Stimulated activated CD4-positive, alpha-beta T cell treated with anti-CD3 and anti-CD28 coated beads, Interleukin-1b, Interleukin-23, amount 100 ng/mL, for 4 hours (primary cell): ENCODE measurements around the gene SSNA1.

ENCODE experiments used
- DNase-seq, 2 donors: peaks; one replicate each; pipeline ENCODE4 v3.0.0-alpha.2; 2020; ENCODE audit warnings: low read depth in 2 of 2

Gene SSNA1

DNA sequence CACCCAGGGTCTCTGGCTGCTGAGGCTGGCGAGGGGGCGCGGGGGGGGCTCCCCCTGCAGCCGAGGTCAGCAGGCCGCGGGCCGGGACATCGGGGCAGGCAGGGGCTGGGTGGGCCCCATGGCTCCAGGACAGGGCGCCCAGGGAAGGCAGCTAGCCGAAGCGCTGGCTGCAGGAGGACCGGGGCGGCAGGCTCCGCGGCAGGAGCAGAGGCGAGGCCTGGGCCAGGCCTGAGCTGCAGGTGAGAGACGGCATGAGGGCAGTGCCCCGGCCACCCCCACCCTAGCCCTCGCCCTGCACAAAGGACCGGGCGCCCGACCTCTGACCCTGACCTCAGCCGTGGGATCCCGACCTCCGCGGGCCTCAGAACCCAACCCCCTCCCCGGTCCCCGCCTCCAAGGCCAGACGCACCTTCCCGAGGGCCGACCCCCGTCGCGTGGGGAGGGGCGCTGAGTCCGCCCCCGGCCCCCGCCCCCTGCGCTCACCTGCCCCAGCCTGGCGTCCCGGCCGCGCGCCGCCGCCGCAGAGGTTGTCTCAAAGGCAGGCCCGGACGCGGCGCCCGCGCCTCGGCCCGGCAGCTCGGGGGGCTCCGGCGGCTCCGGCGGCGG is 33.1 kb downstream of the SSNA1 start:
- DNase-seq, result peak in 1 of 2 donors; percentile 29

DNA sequence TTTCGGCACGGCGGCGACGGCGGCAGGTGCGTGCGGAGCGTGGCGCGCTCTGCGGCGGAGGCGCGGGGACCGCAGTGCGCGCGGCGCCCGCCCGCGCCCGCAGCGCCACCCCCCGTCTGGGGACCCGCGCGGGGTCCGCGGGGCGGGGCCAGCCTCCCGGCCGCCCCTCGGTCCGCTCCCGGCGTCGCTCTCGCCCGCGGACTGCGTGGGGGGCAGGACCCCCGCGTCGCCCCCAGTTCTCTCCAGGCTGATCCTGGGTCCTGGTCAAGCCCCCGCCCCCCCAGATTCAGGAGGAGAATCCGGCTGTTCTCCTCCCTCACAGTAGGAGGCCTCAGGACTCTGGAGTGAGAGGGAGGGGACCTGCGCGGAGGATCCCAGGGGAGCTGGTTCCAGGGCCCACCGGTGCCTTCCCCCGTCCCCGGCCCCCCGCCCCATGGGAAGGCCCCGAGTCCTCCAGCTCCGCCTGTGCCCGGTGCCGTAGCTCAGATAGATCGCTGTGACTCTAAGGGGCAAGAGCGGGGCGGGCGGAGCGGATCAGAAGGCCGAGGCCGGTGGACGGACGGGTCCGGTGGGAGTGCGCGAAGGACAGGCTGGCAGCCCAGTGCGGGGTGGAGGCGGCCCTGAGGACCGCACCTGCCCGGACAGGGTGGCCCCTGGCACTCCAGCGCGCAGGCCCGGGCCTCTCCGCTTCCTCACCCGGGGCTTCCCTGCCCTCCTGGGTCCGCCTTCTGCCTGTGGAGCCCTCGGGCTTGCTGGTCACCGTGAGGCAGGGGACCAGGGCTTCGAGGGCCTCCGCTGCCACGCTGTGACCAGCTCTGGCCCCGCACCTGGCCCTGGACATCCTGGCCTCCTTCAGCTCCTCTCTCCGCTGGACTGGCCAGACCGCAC is 34.0 kb downstream of the SSNA1 start, which contains the start of gene RNF208:
RNF208 (minus strand) TSS at position 51 of the 888 bp plus-strand sequence. CDS start 1,028 bp downstream, outside the sequence.
- DNase-seq, result no peak

DNA sequence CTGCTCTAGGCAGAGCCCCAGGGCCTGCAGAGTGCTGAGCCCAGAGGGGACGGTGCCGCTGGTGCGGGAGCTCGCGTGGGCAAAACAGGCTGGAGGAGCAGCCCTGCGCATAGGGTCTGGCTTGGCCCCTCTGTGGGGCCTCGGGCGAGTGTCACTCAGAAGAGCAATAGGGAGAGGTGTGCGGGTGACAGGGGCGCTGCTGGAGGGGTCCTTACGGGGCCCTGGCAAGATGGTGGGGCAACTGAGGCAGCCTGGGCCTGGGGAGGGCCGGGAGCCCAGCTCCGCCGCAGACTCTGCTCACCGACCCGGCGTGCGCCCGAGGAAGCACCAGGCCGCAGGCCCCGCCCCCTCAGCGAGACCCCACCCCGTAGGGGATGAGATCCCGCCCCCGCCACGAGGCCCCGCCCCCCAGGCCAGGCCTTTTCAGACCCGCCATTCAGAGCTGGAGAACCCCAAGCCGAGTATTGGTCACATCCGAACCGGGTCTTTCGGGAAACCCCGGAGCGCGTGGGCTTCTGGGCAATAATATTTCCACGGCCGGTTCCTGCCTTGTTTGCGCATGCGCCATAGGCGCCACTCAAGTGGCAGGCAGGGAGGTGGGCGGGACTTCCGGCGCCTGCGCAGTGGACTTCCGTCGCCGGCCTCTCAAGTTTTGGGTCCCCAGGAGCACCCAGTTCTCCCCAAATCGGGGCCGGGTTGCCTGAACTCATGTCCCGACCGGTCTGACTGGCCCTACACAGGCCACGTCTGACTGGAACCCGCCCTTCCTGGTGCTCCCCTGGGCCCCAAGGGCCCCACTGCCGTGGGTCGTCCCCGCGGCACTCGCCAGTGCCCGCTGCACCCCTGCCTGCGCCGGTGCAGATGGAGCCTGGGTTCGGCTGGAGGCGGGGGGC is 34.8 kb downstream of the SSNA1 start:
- DNase-seq, result peak; percentile 98 to 99

DNA sequence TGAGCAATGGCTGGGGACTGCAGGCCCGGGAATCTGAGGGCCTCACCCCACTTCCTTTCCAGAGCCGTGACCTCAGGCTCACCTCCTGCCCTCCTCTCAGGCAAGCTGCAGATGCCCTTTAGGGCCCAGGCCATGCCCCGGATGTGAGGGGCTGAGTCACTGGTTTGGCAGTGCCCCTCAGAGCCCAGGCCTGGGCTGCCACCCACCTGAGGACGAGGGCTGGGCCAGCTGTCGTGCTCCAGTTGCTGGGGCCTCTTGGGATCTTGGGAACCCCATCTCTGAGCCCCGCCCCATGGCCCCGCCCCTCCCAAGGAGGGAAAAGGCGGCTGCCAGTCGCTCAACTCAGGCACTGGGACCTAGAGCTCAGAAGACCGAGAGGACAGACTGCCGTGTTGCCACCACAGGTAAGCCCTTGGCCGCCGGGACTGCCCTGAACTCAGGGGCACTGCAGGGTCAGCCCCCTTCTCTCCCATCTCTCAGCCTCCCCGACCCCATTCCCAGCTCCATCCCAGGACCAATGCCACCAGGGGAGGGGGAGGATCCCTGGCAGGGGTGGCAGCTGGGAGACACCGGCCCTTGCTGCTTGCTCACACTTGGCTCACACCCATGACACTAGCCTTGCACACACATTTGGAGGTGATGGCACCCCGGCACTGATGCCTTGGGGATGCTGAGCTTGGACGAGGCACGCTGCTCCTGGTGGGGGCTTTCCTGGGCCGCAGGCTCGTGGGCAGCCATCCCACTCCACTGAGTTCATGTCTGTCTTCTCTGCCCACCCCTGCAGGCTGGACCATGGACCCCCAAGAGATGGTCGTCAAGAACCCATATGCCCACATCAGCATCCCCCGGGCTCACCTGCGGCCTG is 36.6 kb downstream of the SSNA1 start, which contains the start of gene CYSRT1:
CYSRT1 (plus strand) TSS at position 345 of the 865 bp plus-strand sequence; CDS start at position 793, 448 bp downstream.
- DNase-seq, result no peak

DNA sequence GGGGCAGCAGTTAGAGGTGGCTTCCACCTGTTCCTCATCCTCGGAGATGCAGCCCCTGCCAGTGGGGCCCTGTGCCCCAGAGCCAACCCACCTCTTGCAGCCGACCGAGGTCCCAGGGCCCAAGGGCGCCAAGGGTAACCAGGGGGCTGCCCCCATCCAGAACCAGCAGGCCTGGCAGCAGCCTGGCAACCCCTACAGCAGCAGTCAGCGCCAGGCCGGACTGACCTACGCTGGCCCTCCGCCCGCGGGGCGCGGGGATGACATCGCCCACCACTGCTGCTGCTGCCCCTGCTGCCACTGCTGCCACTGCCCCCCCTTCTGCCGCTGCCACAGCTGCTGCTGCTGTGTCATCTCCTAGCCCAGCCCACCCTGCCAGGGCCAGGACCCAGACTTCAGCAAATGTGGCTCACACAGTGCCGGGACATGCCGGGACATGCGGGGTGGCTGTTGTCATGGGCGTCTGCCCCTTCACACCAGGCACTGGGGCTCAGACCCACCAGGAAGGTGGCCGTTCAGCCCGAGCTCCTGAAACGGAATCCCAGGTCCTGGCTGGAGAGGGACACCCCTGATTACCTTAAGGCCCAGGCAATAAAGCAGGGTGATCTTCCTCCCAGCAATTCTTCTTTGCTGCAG is 37.3 kb downstream of the SSNA1 start:
- no peak for DNase-seq

DNA sequence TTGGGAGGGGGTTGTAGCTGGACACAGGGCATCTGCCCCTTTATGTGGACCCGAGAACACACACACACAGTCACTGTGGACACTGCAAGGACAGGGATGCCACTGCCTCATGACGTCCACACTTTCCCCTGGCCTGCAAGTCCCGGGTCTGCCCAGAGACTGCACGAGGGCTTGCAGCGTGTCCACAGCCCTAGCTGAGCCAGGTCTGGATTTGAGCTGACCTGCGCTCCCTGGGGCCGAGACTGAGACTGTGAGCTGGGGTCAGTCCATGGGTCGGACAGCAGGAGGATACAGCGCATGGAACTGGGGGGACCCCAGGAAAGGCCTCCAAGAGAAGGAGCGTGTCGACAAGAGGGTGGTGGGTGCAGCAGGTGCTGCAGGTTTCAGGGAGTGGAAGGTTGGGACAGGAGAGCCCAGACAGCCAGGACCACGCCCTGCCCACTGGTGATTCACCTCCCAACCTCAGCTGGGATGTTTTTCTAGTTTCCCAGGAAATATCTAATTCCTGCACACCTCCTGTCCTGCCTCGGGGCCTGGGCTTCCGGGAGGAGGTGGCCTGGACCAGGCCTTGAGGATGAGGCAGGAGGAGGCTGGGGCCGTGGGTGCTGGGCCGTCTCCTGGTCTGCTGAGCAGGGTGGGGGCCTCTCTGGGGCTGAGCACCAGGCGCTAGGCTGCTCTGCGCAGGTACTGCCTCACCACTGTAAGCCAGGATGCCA is 38.0 kb downstream of the SSNA1 start:
- DNase-seq, result no peak

DNA sequence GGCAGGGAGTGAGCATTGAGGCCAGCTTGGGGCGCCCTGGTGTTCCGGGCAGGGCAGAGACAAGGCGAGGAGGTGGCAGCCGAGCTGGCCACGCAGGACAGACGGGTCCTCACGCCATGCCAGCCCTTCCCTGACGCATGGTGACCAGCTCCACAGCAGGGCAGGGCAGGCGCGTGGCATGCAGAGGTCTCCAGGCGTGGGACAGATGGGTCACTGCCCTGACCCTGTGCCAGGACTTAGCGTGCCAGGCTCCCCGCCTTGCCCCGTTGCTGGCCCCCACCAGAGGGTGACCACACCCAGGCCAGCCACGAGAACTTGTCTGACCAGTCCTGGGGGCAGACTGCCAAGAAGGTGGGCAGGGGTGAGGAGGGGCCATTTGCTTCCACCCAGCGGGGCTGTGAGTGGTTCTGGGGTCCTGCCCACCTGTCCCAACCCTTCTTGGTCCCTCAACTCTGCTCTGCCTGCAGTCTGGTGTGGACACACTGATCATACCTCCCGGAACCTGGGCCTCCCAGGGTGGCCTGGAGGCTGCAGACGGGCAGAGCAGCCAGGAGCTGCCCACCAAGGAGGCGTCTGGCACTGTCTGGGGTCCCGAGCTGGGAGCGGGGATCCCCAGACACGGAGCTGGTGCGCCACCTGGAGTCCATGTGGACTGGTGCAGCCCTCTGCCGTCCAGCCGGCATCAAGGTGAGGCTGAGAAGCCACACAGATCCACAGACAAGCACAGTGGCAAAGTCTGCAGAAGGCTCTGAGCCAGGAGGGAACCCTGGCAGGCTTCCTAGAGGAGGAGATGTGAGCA is 38.8 kb downstream of the SSNA1 start, which contains the start of gene RNF224:
RNF224 (plus strand) TSS at position 449 of the 799 bp plus-strand sequence. CDS start 834 bp downstream, outside the sequence.
- peak; percentile 77 to 79 for DNase-seq

DNA sequence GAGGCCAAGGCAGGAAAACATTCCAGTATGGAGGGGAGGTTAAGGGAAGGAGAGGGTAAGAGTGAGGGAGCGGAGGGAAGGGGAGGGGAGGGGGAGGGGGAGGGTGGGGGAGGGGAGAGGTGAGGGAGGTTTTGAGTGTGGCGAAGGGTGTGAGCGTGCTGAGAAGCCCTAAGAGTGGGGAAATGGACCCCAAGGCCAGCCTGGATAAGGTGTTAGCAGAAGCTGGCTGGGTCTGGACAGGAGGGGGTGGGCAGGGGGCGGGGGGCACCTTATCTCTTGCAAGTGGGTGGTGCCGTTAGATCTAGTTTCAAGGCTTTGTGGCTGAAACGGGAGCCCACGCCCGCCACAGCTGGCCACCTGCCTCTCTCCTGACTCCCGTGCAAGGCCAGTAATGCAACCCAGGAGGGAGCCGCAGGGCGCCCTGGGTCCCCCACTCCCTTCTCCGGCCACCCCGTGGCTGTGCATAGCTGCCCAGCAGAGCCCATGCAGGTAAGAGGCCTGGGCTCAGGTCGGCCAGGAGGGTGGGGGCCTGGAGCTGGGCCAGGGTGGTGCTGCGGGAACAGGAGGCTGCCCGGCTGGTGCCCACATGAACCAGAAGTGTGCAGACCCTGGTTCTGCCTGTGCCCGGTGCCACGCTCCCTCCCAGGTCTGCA is 39.5 kb downstream of the SSNA1 start:
- no peak for DNase-seq

DNA sequence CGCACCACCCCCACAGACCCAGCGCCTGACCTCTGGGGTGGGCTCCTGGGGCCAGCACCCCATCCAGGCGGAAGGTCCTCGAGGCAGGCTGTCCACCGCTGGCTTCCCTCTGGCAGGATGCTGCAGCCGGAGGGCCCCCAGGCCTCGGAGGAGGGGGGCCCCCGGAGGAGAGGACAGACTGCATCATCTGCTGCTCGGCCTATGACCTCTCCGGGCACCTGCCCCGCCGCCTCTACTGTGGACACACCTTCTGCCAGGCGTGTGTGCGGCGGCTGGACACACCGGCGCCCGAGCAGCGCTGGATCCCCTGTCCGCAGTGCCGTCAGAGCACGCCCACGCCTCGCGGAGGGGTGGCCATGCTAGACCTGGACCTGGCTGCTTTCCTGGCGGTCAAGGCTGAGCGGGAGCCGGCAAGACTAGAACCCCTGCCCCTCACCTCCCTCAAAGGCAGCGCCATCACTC is 40.1 kb downstream of the SSNA1 start:
- no peak for DNase-seq

DNA sequence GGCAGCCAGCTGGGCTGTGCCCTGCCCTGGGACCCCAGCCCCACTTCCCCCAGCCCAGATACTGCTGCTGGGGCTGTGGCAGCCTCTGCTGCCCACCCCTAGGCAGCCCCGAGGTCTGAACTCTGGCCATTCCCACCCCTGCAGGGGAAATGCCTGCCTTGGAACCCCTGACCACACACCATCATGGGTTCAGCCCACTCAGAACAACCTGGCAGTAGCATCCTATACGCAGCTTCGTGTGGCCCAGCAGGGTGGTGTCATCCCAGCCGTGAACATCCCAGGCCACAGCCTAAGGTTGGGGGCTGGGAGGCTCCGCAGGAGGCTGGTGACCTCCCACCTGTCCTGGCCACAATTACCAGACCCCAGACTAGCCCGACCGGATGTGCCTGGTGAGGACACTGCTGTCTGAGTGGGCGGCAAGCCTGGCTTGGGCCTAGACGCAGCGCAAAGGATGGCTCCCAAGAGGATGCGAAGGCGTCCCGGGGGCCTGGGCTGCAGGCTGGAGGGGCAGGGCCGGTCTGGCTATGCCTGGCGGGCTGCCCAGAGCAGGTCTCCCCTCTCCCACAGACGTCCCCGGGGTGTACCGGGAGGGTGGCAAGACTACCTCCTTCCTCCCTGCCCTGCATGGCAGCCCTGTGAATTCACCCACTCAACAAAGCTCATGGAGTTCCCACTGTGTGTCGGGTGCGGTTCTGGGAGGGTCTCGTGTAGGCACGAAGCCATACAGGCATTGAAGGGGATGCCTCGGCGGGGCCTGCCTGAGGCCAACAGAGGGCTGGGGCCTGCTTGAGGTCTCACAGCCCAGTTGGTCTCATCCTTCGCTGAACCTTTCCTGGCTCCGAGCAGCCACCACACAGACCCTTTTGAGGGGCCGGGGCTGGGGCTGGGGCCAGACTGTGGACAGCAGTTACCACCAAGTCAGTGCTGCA is 40.8 kb downstream of the SSNA1 start:
- no peak for DNase-seq

DNA sequence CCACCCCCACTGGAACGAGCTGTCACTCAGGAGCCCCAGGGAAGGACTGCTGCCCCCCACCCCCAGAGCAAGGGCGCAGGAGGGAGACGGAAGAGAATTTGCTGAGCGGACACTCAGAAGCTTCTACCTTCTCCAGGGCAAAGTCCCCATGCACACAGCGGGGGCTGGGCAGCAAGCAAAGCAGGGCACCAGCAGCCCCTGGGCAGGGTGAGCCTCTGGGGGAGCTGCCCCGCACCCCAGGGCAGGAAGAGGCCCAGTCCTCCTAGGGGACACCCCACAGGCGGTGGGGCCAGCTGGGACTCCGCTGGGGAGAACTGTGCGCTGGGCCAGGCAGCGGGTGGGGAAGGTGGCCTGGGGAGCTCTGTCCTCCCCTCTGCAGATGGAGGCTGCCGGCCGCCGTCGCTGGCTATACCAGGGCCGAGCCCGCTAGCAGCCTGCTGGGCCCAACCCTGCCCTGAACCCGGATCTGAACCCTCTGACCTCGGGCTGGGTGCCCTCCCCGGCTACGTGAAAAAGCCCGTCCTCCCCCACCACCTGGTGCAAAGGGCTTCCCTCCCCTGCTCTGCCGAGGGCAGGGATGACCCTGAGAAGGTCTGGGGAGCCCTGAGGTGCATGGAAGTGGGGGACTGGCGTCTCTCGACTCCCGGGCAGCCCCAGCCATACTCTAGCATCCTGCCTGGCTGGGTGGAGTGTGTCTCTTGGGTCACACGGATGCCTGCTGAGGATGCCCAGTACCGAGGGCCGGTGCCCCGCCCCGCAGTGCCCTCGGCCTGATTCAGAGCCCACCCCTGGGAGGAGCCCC is 41.6 kb downstream of the SSNA1 start:
- DNase-seq, result no peak

DNA sequence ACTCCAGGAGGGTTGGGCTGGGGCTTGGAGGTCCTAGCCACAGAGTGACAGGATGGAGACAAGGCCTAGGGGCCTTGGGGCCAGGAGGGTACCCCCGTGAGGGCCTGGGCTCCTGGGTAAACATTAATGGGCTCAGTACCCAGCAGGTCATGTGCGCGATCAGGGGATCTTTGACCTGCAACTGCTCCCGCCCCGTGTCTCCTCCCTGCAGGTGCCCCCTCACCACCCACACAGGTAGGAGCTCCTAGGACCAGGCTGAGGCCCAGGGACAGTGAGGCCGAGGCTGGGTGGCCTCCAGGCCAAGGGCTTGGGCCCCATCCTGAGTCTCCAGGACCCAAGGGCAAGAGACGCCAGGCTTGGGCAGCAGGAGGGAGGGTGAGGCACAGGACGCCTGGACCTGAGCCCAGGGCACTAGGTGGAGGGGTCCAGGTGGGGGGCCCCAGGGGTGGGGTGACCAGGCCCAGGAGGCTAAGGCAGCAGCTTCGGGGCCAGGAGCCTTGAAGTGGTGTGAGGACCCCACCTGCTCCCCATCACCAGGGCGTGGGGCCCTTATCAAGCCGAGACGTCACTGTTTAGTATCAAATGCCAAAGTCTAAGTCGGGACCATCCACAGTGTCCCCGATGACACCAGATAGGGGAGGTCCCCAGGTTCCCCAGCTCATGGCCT is 42.4 kb downstream of the SSNA1 start, which contains the start of gene SLC34A3:
SLC34A3 (plus strand) TSS at position 197 of the 667 bp plus-strand sequence. CDS start 802 bp downstream, outside the sequence.
- DNase-seq, result no peak

DNA sequence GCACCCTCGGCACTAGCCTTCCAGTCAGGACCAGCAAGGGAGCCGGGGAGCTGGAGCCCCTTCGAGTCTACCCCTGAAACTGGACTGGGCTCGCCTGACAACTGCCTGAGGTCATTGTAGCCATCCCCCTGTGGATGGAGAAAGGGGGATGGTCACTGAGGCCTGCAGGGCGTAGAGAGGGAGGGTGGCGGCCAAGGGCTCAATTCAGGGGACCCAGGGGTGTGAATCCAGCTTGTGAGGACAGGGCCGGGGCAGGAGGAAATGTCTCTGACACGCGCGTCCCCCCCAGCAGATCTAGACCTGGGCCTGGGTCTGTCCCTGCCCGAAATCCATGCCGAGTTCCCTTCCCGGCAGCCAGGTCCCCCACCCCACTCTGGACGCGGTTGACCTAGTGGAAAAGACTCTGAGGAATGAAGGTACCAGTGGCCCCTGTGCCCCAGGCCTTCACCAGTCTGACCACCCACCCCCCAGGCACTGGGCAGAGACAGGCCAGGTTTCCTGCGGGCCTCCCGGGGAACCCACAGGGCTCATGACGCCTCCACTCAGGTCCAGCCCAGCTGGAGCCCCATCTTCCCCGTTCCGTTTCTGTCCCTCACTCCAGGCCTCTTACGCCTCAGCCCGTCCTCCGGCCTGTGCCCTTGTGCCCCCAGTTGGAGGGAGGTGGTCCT is 43.0 kb downstream of the SSNA1 start:
- no peak for DNase-seq

DNA sequence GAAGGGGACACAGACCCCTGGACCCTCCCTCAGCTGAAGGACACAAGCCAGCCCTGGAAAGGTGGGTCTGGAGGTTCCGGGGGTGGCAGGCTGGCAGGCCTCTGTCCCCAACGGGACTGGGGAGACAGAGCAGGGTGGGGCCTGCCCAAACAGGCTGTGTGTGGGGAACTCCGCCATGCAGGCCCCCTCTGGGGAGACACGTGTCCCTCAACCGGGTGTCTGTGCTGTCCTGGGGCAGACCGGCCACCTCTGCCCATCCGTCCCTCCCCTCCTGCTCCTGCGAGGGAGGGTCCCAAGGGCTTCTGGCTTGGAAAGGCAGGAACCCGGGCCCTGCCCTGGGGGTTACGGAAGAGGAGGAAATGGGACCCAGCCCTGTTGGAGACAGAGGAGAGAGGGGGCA is 43.6 kb downstream of the SSNA1 start:
- no peak for DNase-seq

DNA sequence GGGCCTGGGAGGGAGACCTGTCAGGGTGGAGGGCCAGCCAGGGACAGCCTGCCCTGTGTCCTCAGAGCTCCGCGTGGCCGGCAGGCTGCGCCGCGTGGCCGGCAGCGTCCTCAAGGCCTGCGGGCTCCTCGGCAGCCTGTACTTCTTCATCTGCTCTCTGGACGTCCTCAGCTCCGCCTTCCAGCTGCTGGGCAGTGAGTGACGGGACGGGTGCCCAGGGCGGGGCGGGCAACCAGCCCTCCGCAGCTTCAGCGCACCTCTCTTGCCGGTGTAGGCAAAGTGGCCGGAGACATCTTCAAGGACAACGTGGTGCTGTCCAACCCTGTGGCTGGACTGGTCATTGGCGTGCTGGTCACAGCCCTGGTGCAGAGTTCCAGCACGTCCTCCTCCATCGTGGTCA is 44.0 kb downstream of the SSNA1 start:
- DNase-seq, result no peak
